NCI-H526 (cell line): ENCODE results near the gene CAMK2B.
"Not testable (repeated sequence)": the region's sequence is repeated elsewhere in the genome, so short reads cannot be mapped to it uniquely, and the experiment has no call there.

Experiments
- DNase-seq, 2 experiments: peaks; one replicate each; lab custom pipeline; 2025; lab: John Stamatoyannopoulos, UW

The CAMK2B gene

GRCh38 chr7:44171901-44172300, 153.5 kb downstream of the CAMK2B start:
- not testable (repeated sequence) for DNase-seq

GRCh38 chr7:44167920-44168319, 157.5 kb downstream of the CAMK2B start:
- DNase-seq, result no peak
